NB4 (cell line): ENCODE results near the gene APEH.

Experiments used
- CTCF ChIP-seq: IDR thresholded peaks from one replicate; pipeline ENCODE4 v1.5.1; 2012; ENCODE audit warnings: low read depth, low read length
- MYC ChIP-seq: IDR thresholded peaks from 2 replicates; pipeline ENCODE4 v1.6.1; 2011; ENCODE audit warnings: low read depth, low read length
- POLR2A ChIP-seq: IDR thresholded peaks from 2 replicates; pipeline ENCODE4 v1.6.1; 2011; ENCODE audit warnings: mild to moderate bottlenecking; ENCODE audit not compliant: insufficient read length; ENCODE audit errors: extremely low read depth
- TF ChIP-seq, protein P1 (sequence below): IDR thresholded peaks from 2 replicates; pipeline ENCODE4 v1.6.1; 2011; ENCODE audit warnings: low read depth, low read length

DNA sequence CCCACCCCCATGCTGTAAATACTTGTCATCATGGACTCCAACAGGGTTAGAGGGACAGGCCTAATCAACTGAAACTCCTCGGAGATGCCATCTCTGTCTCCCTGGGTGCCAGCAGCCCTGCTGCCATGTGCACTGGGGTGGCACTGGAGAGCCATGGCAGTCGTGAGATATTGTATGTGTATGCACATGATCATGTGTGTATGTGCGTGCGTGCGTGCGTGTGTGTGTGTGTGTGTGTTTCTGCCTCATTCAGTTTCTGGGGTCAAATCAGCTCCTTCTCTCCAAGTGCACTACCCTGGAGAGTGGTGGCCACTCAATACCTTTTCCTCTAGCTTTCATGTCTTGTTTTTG is 3.2 kb upstream of the APEH start:
- TF ChIP-seq CTCF (no peak), POLR2A (no peak), MYC (no peak)
- TF ChIP-seq, protein P1, sequence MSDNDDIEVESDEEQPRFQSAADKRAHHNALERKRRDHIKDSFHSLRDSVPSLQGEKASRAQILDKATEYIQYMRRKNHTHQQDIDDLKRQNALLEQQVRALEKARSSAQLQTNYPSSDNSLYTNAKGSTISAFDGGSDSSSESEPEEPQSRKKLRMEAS = no peak
